ENCODE results near the gene KAZALD1.

DNA sequence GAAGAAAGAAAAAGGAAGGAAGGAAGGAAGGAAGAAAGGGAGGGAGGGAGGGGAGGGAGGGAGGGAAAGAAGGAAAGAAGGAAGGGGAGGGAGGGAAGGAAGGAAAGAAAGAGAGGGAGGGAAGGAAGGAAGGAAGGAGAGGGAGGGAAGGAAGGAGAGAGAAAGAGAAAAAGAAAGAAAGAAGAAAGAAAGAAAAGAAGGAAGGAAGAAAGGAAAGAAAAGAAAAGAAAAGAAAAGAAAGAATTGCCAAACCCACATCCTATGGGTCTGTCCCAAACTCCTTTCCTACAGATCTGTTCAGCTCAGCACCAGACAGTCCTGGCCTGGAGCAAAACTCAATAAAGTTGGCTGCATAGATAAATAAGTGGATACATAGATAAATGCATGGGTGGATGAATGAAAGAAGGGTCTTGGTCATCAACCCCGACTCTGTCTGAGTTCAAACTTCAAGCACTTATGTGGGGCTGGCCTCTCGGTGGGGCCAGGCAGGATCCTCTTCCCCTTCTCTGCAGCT lies 52.2 kb downstream of the KAZALD1 start:
- TF ChIP-seq POLR2A (IDR thresholded peaks at IDR 0.05) (no peak), CTCF (IDR thresholded peaks at IDR 0.05) (no peak)
